Stomach (tissue), 9 donors: Measurements from ENCODE around the gene ZFP91. TPM values are rescaled to one million over a fixed set of nuclear protein-coding genes. Genes with fewer than 3 reads are reported as not detected.

Experiments
- DNase-seq, 2 donors: peaks; one replicate each; pipeline versions ENCODE4 v3.0.0 to v3.0.0-alpha.2; 2013 to 2019
- H3K27ac ChIP-seq, 5 donors: fragments of 200-600 bp in 4 of 5; sonication (generic) in 4 of 5; one replicate each; pipeline ENCODE4 v1.5.1; 2013 to 2019; ENCODE audit warnings: mild to moderate bottlenecking in 1 of 5, moderate library complexity in 1 of 5
- H3K27me3 ChIP-seq, 3 donors: fragments of 200-600 bp; sonication (generic); one replicate each; pipeline ENCODE4 v1.5.1; 2017 to 2019; ENCODE audit warnings: mixed run types in 1 of 3
- H3K36me3 ChIP-seq, 4 donors: fragments of 200-600 bp; sonication (generic); 1 replicate in 3 of 4; 2 replicates in 1 of 4; pipeline ENCODE4 v1.5.1; 2016 to 2019
- H3K4me1 ChIP-seq, 4 donors: fragments of 200-600 bp; sonication (generic); one replicate each; pipeline ENCODE4 v1.5.1; 2016 to 2019
- H3K4me3 ChIP-seq, 4 donors: fragments of 200-600 bp; sonication (generic) in 3 of 4; one replicate each; pipeline ENCODE4 v1.5.1; 2016 to 2019; ENCODE audit warnings: mild to moderate bottlenecking in 1 of 4
- H3K9me3 ChIP-seq, 4 donors: fragments of 200-600 bp; sonication (generic); one replicate each; pipeline ENCODE4 v1.5.1; 2016 to 2019
- EP300 ChIP-seq: sonication (generic); formaldehyde crosslinking; IDR thresholded peaks from one replicate; pipeline ENCODE4 v1.6.1; 2017; ENCODE audit warnings: antibody characterized with exemption
- POLR2A ChIP-seq, 4 donors: fragments of 450-650 bp; IDR thresholded peaks; one replicate each; pipeline ENCODE4 v1.6.1; 2016; ENCODE audit warnings: antibody characterized with exemption in 4 of 4, control low read depth in 2 of 4, mild to moderate bottlenecking in 1 of 4, moderate library complexity in 1 of 4
- POLR2AphosphoS5 ChIP-seq, 3 donors: sonication (generic); formaldehyde crosslinking; IDR thresholded peaks; one replicate each; pipeline ENCODE4 v1.6.1; 2016; ENCODE audit warnings: antibody characterized with exemption in 3 of 3
- WGBS, 5 donors: extraction: QIAGEN DNeasy Blood & Tissue Kit in 3 of 5; methylation state at CpG; one replicate each; pipeline versions ENCODE4 v1.1.5 to v1.1.7; 2013 to 2018; 5-methylcytosine and 5-hydroxymethylcytosine counted together
- intact Hi-C: fragments of 100-400 bp; cut with DNase I; formaldehyde crosslinking; loops from one replicate; pipeline ENCODE4 v1.15.1; 2023; ENCODE audit warnings: low total_unique reads
- polyA plus RNA-seq, 3 donors: library from polyadenylated mRNA; stranded (reverse); fragments of 200-250 nt; gene quantifications; one replicate each; pipeline ENCODE4 v1.2.3, GENCODE V29; 2013
- total RNA-seq, 5 donors: library from RNA; depleted of rRNA; stranded (reverse); fragments of >200 nt; gene quantifications; one replicate each; pipeline versions ENCODE4 v1.1.0 to v1.2.3, GENCODE V29; 2014 to 2016
- TF ChIP-seq, protein P1 (sequence below), 7 experiments: fragments of 450-650 bp in 4 of 7; fragments of 200-600 bp in 3 of 7; sonication (generic) in 3 of 7; IDR thresholded peaks; one replicate each; pipeline ENCODE4 v1.5.1; 2016 to 2019; ENCODE audit warnings: antibody characterized with exemption in 7 of 7, control low read depth in 2 of 7, mild to moderate bottlenecking in 1 of 7
- donor health status: healthy with polysubstance abuse.
- donor health status: Bipolar disorder and iron deficiency.
- donor health status: healthy.

The ZFP91 gene
- total and polyA plus RNA-seq, 8 donors = 9.4 to 67.6 (median 28.9) TPM

DNA sequence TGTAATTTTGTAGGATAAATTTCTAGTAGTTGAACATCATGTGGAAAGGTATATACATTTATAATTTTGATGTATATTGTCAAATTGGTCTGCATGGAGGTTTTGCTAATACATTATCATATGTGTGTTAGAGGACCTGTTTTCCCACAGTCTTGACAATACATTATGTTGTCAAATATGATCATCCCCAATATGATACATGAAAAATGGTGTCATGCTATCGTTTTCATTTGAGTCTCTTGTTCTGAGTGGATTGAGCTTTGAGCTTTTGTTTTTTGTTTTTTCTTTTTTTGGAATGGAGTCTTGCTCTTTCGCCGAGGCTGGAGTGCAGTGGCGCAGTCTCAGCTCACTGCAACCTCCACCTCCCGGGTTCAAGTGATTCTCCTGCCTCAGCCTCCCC, 29.5 kb downstream of the ZFP91 start:
- WGBS, 5 donors = 87 to 100% (median 96%) methylated on average over 5 of the region's 5 CpGs
- DNase-seq = no peak

DNA sequence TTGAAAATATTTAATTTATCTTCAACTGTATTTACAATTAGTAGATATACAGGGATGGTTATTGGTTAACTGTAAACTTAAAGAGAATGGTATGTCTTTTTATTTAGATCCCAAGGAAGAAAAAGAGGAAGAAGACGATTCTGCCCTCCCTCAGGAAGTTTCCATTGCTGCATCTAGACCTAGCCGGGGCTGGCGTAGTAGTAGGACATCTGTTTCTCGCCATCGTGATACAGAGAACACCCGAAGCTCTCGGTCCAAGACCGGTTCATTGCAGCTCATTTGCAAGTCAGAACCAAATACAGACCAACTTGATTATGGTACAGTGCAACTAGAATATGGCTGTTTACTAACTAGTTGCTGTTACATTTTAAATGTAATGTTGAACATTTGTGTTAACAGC, 30.9 kb downstream of the ZFP91 start:
- DNase-seq = no peak
- H3K36me3 ChIP-seq = peaks cover 21 to 52% (median 52%) of the 10 kb centered on the region in 4 donors
- no peak for TF ChIP-seq EP300
- TF ChIP-seq, protein P1, sequence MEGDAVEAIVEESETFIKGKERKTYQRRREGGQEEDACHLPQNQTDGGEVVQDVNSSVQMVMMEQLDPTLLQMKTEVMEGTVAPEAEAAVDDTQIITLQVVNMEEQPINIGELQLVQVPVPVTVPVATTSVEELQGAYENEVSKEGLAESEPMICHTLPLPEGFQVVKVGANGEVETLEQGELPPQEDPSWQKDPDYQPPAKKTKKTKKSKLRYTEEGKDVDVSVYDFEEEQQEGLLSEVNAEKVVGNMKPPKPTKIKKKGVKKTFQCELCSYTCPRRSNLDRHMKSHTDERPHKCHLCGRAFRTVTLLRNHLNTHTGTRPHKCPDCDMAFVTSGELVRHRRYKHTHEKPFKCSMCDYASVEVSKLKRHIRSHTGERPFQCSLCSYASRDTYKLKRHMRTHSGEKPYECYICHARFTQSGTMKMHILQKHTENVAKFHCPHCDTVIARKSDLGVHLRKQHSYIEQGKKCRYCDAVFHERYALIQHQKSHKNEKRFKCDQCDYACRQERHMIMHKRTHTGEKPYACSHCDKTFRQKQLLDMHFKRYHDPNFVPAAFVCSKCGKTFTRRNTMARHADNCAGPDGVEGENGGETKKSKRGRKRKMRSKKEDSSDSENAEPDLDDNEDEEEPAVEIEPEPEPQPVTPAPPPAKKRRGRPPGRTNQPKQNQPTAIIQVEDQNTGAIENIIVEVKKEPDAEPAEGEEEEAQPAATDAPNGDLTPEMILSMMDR (IDR thresholded peaks at IDR 0.05) = no peak
- no peak for TF ChIP-seq POLR2A (IDR thresholded peaks at IDR 0.05)
- TF ChIP-seq POLR2AphosphoS5 (IDR thresholded peaks at IDR 0.05) = no peak
- no peaks in the 10 kb centered on the region for H3K9me3 ChIP-seq
- H3K27me3 ChIP-seq = no peaks in the 10 kb centered on the region
- WGBS, 5 donors = 78 to 93% (median 83%) methylated on average over 8 of the region's 8 CpGs
- intact Hi-C loops = no loop called here
- H3K27ac ChIP-seq = no peak overlapping the region
- peaks cover 0 to 16% (median 12%) of the 10 kb centered on the region in 4 donors for H3K4me1 ChIP-seq
- H3K4me3 ChIP-seq = no peak overlapping the region

More for the DNA sequence above, 29.5 kb downstream of the ZFP91 start:
- no peaks in the 10 kb centered on the region for H3K27me3 ChIP-seq
- H3K9me3 ChIP-seq = no peaks in the 10 kb centered on the region
- peaks cover 20 to 38% (median 38%) of the 10 kb centered on the region in 4 donors for H3K36me3 ChIP-seq
- no peak for TF ChIP-seq POLR2AphosphoS5 (IDR thresholded peaks at IDR 0.05)
- no peak for TF ChIP-seq POLR2A (IDR thresholded peaks at IDR 0.05)
- TF ChIP-seq EP300 = no peak
- TF ChIP-seq, protein P1 (IDR thresholded peaks at IDR 0.05) = no peak
- no peak overlapping the region for H3K4me3 ChIP-seq
- peaks cover 0 to 16% (median 12%) of the 10 kb centered on the region in 4 donors for H3K4me1 ChIP-seq
- intact Hi-C loops = no loop called here
- H3K27ac ChIP-seq = no peak overlapping the region

DNA sequence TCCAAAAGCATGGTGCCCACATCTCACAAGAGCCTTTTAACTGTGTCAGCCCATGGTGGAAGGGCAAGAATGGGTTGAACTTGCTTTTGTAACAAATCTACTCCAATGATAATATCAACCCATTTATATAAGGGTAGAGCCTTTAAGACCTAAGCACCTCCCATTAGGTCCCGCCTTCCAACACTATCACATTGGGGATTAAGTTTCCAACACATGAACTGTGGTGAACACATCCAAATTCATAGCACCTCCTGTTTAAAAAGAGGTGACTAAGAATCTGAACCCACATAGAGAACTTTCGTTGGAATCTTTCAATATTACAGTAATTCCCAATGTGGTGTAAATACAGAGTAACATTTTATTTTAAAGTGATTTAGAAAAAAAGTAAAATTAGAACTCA, 34.4 kb downstream of the ZFP91 start:
- Histone ChIP-seq H3K36me3 (peaks cover 46 to 87% (median 85%) of the 10 kb centered on the region in 4 donors), H3K9me3 (no peaks in the 10 kb centered on the region), H3K4me3 (no peak overlapping the region), H3K27me3 (no peaks in the 10 kb centered on the region), H3K4me1 (peaks cover 0 to 19% (median 0%) of the 10 kb centered on the region in 4 donors), H3K27ac (no peak overlapping the region)
- intact Hi-C loops = no loop called here
- TF ChIP-seq, protein P1 (IDR thresholded peaks at IDR 0.05) = no peak
- no peak for DNase-seq
- WGBS, 5 donors = 85 to 95% (median 94%) methylated on average over 2 of the region's 2 CpGs

DNA sequence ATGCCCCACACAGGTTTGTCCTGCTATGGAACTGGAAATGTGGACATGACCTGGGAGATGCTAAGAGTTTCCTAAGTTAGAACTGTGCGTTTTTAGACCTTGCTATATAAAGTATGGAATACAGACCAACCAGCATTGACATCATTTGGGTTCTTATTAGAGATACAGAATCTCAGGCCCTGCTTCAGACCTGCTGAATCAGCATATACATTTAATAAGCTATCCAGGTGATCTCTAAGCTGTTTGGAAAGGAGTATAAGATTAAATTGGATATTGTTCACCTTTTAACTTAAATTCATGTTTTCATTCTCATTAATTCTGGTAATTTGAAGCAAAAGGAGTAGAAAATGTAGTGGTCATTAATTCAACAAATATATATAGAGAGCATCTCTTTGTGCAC, 36.7 kb downstream of the ZFP91 start:
- no peak overlapping the region for H3K4me3 ChIP-seq
- DNase-seq = no peak
- H3K27me3 ChIP-seq = no peaks in the 10 kb centered on the region
- intact Hi-C loops = no loop called here
- TF ChIP-seq EP300 (no peak), POLR2A (IDR thresholded peaks at IDR 0.05) (no peak), POLR2AphosphoS5 (IDR thresholded peaks at IDR 0.05) (no peak)
- TF ChIP-seq, protein P1 (IDR thresholded peaks at IDR 0.05) = no peak
- peaks cover 0 to 19% (median 0%) of the 10 kb centered on the region in 4 donors for H3K4me1 ChIP-seq
- WGBS, 5 donors = 86 to 94% (median 91%) methylated on average over 1 of the region's 1 CpG
- no peaks in the 10 kb centered on the region for H3K9me3 ChIP-seq
- H3K27ac ChIP-seq = no peak overlapping the region
- H3K36me3 ChIP-seq = peaks cover 56 to 100% (median 98%) of the 10 kb centered on the region in 4 donors
